Esophagus mucosa (tissue), 1 donor: ENCODE data around the gene ATP10A. TPM values are rescaled to one million over a fixed set of nuclear protein-coding genes. Genes with fewer than 3 reads are reported as not detected.
A peak's percentile ranks its signal among the peaks of the same experiment; 100 is the strongest.
"Not testable (repeated sequence)": the region's sequence is repeated elsewhere in the genome, so short reads cannot be mapped to it uniquely, and the experiment has no call there.

Experiments used
- ATAC-seq: fragments of 200-7000 bp; cut with Tn5 transposase; one replicate; pipeline ENCODE4 v1.9.1; 2020
- total RNA-seq: library from RNA; stranded (reverse); gene quantifications from one replicate; pipeline ENCODE4 v1.2.4, GENCODE V29; 2023
- donor health status: DM: yes; HTN: yes; CAD: no.

ATP10A gene
- total RNA-seq, 1 donor from 2014 or later = 0.44 TPM

GRCh38 chr15:25641361-25641760 lies 221.8 kb downstream of the ATP10A start:
- ATAC-seq = no peak

- ATAC-seq = not testable (repeated sequence)
Observed at GRCh38 chr15:25640959-25641358, 222.2 kb downstream of the ATP10A start.

- ATAC-seq = no peak
Observed at GRCh38 chr15:25640381-25640780, 222.7 kb downstream of the ATP10A start.

- ATAC-seq = not testable (repeated sequence)
Observed at GRCh38 chr15:25636486-25636885, 226.6 kb downstream of the ATP10A start.

- peak; percentile 48 for ATAC-seq
Observed at GRCh38 chr15:25635191-25635590, 227.9 kb downstream of the ATP10A start.

- no peak for ATAC-seq
Observed at GRCh38 chr15:25633862-25634261, 229.3 kb downstream of the ATP10A start.

- no peak for ATAC-seq
Observed at GRCh38 chr15:25631971-25632370, 231.2 kb downstream of the ATP10A start.
